Measurements from ENCODE around the gene LAMTOR1.
A peak's percentile ranks its signal among the peaks of the same experiment; 100 is the strongest.

LAMTOR1 gene

DNA sequence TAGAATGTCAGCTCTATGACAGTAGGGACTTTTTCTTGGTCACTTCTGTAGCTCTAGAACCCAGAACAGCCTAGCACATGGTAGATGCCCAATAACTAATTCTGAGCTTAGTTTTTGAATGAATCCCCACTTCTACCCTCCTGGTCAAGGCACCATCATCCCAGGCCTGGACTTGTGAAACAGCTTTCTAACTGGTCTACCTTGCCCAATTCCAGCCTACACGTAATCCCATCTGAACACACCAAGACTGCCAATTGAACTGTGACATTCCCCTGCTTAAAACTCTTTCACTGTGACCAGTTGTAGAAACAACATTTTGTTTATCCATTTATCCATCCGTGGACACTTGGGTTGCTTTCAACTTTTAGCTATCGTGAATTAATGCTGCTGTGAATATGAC, 26.3 kb upstream of the LAMTOR1 start:
- no peak for TF ChIP-seq ZNF274 (IDR thresholded peaks at IDR 0.05; ENCODE audit: low read depth, low read length)
- H3K4me3 ChIP-seq (ENCODE audit: low read length): no peak overlapping the region

DNA sequence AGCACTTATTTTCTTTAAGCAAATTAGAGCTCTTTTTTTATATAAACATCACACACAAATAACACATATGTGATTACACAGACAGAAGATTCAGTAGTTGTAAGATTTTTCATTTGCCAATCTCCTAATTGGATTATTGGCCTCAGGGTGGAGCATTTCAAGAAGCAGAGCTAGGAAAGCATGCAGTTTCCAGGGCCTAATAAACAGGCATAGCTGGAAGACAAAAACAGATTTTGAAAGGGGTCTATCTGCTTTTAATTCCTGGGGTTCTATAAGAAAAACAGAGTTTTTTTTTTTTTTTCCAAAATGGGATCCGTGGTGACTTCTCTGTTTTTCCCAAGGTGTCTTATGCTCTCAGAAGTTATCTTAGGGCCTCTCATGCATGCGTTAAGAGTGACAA, 24.8 kb upstream of the LAMTOR1 start:
- no peak for TF ChIP-seq ZNF274 (IDR thresholded peaks at IDR 0.05; ENCODE audit: low read depth, low read length)
- H3K4me3 ChIP-seq (ENCODE audit: low read length): no peak overlapping the region

DNA sequence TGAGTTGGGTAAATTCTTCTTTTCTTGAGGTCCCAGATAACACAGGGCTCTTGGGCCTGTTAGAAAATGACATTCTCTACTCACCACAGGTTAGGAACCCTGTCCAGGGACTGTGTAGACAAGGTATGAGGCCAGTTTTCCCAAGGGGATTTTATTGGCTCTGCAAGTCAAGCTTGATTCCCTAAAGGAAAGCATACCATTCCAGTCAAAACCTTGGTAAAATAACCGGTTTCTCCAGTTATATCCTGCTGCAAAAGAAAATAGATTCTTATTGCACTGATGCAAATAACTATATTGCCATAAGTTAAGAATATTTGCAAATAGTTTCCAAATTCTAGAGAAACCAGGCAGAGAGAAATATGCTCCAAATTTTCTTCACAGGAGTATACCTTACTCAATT, 22.9 kb upstream of the LAMTOR1 start:
- no peak overlapping the region for H3K4me3 ChIP-seq (ENCODE audit: low read length)
- no peak for TF ChIP-seq ZNF274 (IDR thresholded peaks at IDR 0.05; ENCODE audit: low read depth, low read length)

DNA sequence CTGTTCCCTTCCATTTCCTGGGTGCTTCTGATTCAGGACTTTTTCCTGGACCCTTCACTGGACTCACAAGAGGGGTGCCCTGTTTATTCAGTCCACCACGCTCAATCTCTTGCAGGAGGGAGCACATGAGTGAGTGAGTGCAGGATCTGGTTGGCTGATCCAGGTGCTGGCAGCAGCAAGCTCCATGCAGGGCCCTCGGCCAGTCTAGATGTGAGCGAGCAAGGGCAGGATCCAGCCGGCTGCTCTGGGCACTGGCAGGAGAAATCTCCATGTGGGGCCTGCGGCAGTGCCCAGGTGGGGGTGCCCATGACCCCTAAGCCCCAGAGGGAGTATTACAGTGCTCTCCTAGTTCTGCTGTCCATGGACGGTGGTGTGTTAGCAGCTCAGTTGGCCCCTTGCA, 20.9 kb upstream of the LAMTOR1 start:
- no peak overlapping the region for H3K4me3 ChIP-seq (ENCODE audit: low read length)
- no peak for TF ChIP-seq ZNF274 (IDR thresholded peaks at IDR 0.05; ENCODE audit: low read depth, low read length)

DNA sequence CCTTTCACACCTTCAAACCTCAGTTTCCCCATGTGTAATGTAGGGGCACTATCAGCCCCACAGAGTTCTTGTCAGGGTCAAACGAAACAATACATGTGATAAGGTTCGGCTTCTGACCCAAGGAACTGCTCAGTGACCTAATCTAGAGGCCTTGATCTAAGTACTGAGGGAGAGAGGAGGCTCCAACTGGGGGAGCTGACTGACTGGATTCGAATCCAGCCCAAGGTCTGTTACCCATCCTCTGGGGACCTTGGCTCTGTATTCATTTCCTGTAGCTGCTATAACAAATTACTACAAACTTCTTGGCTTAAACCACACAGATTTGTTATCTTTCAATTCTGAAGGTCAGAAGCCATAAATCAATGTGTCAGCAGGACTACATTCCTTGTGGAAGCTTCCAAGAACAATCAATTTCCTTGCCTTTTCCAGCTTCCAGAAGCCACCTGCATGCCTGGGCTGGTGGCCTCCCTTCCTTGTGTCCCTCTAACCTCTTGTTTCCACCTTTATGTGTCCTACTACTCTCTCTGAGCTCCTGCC, 20.1 kb upstream of the LAMTOR1 start:
- H3K4me3 ChIP-seq (ENCODE audit: low read length): no peak overlapping the region
- TF ChIP-seq ZNF274 (IDR thresholded peaks at IDR 0.05; ENCODE audit: low read depth, low read length): no peak

DNA sequence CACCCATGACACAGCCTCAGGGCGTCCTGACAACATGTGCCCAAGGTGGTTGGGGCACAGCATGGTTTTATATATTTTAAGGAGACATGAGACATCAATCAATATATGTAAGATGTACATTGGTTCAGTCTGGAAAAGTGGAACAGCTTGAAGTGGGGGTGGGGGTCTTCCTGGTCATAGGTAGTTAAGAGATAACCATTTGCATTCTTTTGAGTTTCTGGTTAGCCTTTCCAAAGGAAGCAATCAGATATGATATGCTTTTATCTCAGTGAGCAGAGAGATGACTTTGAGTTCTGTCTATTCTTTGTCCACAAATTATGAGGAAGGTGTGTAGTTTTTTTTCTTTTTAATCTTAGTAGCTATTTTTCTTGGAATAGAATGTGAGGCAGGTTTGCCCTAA, 19.5 kb upstream of the LAMTOR1 start:
- no peak overlapping the region for H3K4me3 ChIP-seq (ENCODE audit: low read length)

DNA sequence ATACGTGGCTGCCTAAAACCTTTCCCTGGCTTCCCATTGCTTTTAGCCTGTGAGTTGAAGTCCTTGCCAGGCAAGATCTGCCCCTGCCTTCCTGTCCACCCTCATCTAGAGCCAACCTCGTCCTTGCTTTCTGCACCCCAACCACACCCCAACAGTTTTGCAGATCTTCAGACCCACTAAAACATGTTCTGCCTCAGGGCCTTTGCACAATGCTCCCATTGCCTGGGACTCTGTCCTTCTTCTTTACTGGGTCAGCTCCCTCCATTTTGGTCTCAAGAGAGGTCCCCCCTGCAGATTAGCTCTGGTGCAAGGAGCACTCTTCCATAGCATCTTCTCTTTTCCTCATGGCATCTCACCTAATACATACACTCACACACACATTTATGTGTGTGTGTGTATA, 17.8 kb upstream of the LAMTOR1 start:
- TF ChIP-seq ZNF274 (IDR thresholded peaks at IDR 0.05; ENCODE audit: low read depth, low read length): no peak
- H3K4me3 ChIP-seq (ENCODE audit: low read length): no peak overlapping the region

More for the DNA sequence above, 19.5 kb upstream of the LAMTOR1 start:
- no peak for TF ChIP-seq ZNF274 (IDR thresholded peaks at IDR 0.05; ENCODE audit: low read depth, low read length)

DNA sequence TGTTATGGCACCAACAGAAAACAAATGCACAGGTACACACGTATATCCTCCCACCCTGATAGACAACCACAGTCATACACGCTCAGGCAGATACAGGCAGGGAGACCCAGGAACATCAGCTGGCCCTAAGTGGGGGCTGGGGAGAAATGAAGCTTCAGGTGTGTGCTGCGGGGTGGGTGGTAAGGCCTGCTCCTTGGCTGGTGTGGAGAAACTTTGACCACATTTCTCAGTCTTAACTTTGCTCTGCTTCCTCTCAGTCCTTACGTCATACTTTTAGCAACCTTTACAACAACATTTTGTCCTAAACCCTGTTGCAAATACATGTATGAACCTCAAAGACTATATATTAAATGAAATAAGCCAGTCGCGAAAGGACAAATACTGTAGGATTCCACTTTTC, 16.1 kb upstream of the LAMTOR1 start:
- TF ChIP-seq ZNF274 (IDR thresholded peaks at IDR 0.05; ENCODE audit: low read depth, low read length): no peak
- no peak overlapping the region for H3K4me3 ChIP-seq (ENCODE audit: low read length)

DNA sequence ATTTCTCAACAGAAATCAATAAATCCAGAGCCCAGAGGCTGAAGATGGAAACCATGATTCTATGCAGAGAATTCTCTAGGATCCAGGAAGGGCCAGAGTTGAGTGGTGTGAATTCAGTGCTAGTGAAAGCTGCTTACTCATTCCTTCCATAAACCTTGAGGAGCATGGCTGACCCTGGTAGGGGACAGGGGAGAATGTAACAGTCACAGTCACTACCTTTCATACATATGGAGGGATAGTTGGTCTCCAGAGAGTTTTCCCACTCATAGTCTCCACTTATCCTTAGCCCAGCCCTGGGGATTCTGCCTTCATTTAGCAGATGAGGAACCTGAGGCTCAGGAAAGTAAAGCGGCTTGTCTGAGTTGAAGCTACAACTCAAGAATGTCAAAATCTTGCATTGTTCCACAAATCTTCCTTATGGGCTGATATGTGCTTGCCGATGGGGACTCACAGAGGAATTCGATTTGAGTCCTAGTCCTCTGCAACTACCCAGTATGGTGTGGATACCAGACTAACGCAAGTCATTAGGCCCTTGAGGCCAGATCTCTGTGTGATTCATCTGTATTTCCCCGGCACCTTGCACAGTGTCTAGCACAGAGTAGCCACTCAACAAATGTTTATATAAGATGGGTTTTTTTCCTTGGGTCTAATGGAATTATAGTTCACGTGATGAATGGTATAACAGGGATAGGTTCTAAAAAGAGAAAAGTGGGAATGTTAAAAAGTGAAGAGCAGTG, 13.1 kb upstream of the LAMTOR1 start:
- H3K4me3 ChIP-seq (ENCODE audit: low read length): no peak overlapping the region
- no peak for TF ChIP-seq ZNF274 (IDR thresholded peaks at IDR 0.05; ENCODE audit: low read depth, low read length)

DNA sequence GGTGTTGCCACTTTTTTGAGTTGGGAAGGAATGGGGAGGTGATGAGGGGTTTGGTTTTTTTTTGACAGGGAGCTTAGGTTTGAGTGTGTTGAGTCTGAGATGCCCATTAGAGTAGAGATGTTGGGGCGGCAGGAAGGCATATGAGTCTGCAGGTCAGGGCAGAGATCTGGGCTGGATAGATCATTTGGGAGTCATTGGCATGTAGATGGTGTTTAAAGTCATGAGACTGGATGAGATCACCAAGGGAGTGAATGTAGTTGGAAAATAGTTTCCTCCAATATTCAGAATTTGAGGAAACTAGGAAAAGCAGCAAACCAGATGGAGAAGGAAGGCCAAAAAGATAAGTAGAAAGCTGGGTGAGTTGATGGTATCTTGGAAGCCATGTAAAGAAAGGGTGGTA, 11.5 kb upstream of the LAMTOR1 start:
- H3K4me3 ChIP-seq (ENCODE audit: low read length): no peak overlapping the region
- TF ChIP-seq ZNF274 (IDR thresholded peaks at IDR 0.05; ENCODE audit: low read depth, low read length): no peak

DNA sequence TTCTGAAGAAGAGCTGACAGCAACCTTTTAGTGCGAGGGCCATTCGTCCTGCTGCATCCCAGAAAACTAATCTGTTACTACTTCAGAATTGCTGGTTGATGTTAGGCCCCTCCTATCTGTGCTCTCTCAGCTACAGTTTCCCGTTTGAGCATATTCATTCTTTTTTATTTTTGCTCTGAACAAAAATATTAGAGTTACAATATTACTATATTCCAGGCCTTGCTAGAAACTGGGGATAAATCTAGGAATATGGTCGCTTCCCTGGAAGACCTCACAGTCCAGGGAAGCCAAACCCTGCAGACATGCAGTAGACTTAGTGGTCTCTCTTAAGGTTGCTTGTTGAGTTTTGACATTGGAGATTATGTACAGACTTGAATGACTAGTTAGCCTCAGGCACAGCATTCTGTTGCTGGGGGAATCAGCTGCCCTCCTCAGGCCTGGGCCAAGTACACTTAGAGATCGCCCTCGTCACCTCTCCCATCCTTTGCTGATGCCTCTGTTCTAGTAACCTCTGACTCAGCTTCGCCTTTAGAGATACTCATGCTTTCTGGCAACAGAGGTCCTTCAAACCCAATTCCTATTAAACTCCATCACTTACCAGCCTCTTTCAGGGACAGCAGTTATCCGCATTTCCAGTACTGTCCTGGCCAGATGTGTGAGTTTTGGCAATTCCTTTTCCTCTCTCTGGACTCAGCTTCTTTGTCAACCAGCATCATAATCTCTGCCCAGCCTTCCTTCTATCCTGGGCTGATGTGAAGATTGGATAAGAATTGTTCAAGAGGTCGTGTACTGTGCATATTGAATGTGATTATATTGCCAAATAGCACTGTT, 10.1 kb upstream of the LAMTOR1 start:
- TF ChIP-seq ZNF274 (IDR thresholded peaks at IDR 0.05; ENCODE audit: low read depth, low read length): no peak
- peak overlapping the region; percentile 68; the same call in 1 of the 2 replicates for H3K4me3 ChIP-seq (ENCODE audit: low read length)

DNA sequence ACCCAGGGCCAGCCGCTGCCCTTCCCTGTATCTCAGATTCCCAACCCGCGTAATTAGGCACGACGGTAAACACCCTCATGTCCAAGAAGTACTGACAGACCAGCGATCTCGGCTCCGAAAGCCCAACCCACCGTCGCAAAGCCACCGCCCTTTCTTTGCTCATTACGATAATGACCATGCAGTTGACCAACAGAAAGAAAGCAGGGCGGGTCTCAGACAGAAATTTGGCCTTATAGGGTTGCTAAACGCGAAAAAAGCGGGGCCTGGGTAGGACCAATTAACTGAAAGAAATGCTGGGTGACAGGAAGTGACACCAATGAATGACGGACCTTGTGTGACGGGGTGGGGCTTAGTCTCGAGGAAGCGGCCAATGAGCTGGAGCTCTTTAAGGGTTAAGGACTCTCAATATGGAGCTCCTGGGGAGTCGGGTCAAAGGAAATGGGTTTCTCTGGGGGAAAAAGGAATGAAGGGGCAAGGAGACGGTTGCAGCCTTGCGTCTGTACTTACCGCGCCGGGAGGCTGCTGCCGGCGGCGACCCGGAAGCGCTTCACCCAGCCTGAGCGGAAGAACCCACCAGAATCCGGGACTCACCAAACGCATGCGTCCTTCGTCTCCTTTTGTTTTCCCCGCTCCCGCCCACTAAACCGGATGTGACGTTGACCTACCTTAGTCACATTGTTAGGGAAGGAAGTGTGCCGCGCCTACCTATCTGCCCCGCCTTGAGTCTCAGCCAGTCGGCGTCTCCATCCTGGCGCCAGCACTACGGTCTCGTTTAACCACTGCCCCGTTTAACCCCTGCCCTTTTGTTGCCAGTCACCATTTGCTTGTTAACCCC, 9.3 kb upstream of the LAMTOR1 start, which contains the start of gene ANAPC15:
Gene ANAPC15 (minus strand): TSS at position 553 of the 835 bp plus-strand sequence. CDS start 1,419 bp downstream, outside the sequence.
- peak within 1 kb of the TSS; percentile 82 for H3K4me3 ChIP-seq (ENCODE audit: low read length)
- TF ChIP-seq ZNF274 (IDR thresholded peaks at IDR 0.05; ENCODE audit: low read depth, low read length): no peak

DNA sequence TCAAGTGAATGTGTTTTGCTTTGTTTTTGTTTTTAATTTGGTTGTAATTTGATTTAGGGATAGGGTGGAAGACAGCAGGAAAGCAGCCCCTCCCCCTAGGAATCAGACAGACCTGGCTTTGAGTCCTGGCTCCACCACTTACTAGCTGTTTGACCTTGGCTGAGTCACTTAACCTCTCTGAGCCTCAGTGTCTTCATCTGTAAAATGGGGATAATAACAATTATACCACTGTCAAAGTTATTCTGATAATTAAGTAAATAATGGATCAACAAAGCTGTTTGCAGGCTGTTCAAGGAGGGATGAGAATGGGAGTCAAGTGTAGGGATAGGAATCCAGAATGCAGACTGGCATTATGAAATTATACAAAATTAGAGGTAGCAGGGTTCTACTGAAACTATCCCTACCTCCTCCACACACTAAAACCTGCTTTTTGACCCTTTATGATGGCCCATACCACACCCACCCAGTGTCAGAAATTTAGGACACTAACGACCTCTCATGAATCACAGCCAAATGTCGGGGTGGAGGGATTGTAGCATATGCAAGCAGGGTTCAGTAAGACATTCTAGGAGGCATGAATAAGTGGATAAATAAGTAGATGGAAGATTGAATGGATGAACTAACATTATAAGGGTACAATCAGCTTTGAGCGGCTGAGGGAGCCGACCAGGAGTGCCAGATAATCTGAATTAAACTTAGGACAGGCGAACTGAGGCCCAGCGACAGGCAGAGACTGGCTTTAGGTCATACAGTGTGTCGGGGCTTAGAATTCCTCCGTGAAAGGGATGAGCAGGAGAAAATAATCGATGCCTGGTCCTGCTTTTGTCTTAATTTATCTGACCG, 8.4 kb upstream of the LAMTOR1 start:
- peak overlapping the region; percentile 82 for H3K4me3 ChIP-seq (ENCODE audit: low read length)
- no peak for TF ChIP-seq ZNF274 (IDR thresholded peaks at IDR 0.05; ENCODE audit: low read depth, low read length)
